Neutrophil (primary cell): ENCODE results near the gene SKAP1.

Experiments used
- H3K27ac ChIP-seq: fragments of 200-600 bp; sonication (generic); 2 replicates; pipeline ENCODE4 v1.5.1; 2016; ENCODE audit warnings: mild to moderate bottlenecking, moderate library complexity
- H3K27me3 ChIP-seq: fragments of 200-600 bp; sonication (generic); 2 replicates; pipeline ENCODE4 v1.6.0; 2016; ENCODE audit warnings: mild to moderate bottlenecking
- H3K36me3 ChIP-seq: fragments of 200-600 bp; sonication (generic); 2 replicates; pipeline ENCODE4 v1.5.1; 2017
- H3K4me1 ChIP-seq, 2 experiments: fragments of 200-600 bp in 1 of 2; sonication (generic) in 1 of 2; 1 replicate in 1 of 2; 2 replicates in 1 of 2; pipeline versions ENCODE4 v1.5.1 to v1.6.1; 2013 to 2016; ENCODE audit warnings: low read depth in 1 of 2, low read length in 1 of 2, mild to moderate bottlenecking in 1 of 2, moderate library complexity in 1 of 2; ENCODE audit not compliant: control insufficient read depth in 1 of 2, insufficient read depth in 1 of 2
- H3K4me3 ChIP-seq, 2 experiments: fragments of 200-600 bp in 1 of 2; sonication (generic) in 1 of 2; 1 replicate in 1 of 2; 2 replicates in 1 of 2; pipeline ENCODE4 v1.5.1; 2013 to 2016; ENCODE audit warnings: low read depth in 1 of 2, low read length in 1 of 2, mild to moderate bottlenecking in 1 of 2, moderate library complexity in 1 of 2
- H3K9me3 ChIP-seq: fragments of 200-600 bp; sonication (generic); 2 replicates; pipeline ENCODE4 v1.5.1; 2016
- CTCF ChIP-seq: fragments of 200-600 bp; sonication (generic); IDR thresholded peaks from 2 replicates; pipeline ENCODE4 v1.5.1; 2016; ENCODE audit warnings: antibody characterized with exemption

SKAP1 gene

GRCh38 chr17:48174833-48175523 lies 255.0 kb downstream of the SKAP1 start:
- Histone ChIP-seq H3K36me3 (no peaks in the 10 kb centered on the region), H3K9me3 (no peaks in the 10 kb centered on the region), H3K4me3 (no peak overlapping the region), H3K27me3 (peaks cover 18% of the 10 kb centered on the region), H3K27ac (no peak overlapping the region), H3K4me1 (no peaks in the 10 kb centered on the region)
- no peak for TF ChIP-seq CTCF

GRCh38 chr17:48173191-48173984 lies 256.6 kb downstream of the SKAP1 start:
- H3K9me3 ChIP-seq: no peaks in the 10 kb centered on the region
- peaks cover 17% of the 10 kb centered on the region for H3K27me3 ChIP-seq
- H3K4me1 ChIP-seq: no peaks in the 10 kb centered on the region
- no peak overlapping the region for H3K27ac ChIP-seq
- TF ChIP-seq CTCF: no peak
- no peaks in the 10 kb centered on the region for H3K36me3 ChIP-seq
- H3K4me3 ChIP-seq: no peak overlapping the region

- Histone ChIP-seq H3K4me3 (no peak overlapping the region), H3K9me3 (no peaks in the 10 kb centered on the region), H3K36me3 (no peaks in the 10 kb centered on the region), H3K27me3 (peaks cover 22% of the 10 kb centered on the region), H3K27ac (no peak overlapping the region), H3K4me1 (no peaks in the 10 kb centered on the region)
- TF ChIP-seq CTCF: no peak
These were observed 260.1 kb downstream of the SKAP1 start for GRCh38 chr17:48169926-48170325.

- Histone ChIP-seq H3K9me3 (no peaks in the 10 kb centered on the region), H3K4me3 (no peak overlapping the region), H3K4me1 (no peaks in the 10 kb centered on the region), H3K36me3 (no peaks in the 10 kb centered on the region), H3K27ac (no peak overlapping the region), H3K27me3 (peaks cover 31% of the 10 kb centered on the region)
- no peak for TF ChIP-seq CTCF
These were observed 266.2 kb downstream of the SKAP1 start for GRCh38 chr17:48163809-48164208.

- no peak overlapping the region for H3K27ac ChIP-seq
- no peak overlapping the region for H3K4me3 ChIP-seq
- no peaks in the 10 kb centered on the region for H3K9me3 ChIP-seq
- no peaks in the 10 kb centered on the region for H3K36me3 ChIP-seq
- H3K4me1 ChIP-seq: no peaks in the 10 kb centered on the region
- TF ChIP-seq CTCF: no peak
- peaks cover 23% of the 10 kb centered on the region for H3K27me3 ChIP-seq
These were observed 267.0 kb downstream of the SKAP1 start for GRCh38 chr17:48162946-48163506.
